Measurements from ENCODE around the gene SYNPO2.

The SYNPO2 gene

DNA sequence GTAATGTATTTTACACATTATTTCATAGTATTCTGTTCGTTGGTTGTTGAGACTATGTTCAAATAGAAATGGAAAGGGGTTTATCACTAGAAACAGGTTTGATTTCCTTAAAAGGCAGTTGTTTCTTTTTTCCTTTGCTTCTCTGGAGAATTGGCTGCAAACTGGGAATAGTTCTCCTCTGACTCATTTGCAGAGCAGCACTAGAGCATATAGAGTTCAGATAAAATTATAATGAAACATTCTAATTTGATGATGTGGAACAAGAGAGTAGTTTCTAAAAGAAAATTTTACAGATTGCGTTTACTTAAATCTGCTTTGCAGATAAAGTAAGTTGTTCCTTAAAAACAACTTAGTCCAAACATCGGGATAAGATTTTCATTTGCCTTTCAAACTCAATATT lies 29.7 kb downstream of the SYNPO2 start:
- no peaks in the 10 kb centered on the region for H3K27me3 ChIP-seq (ENCODE audit: insufficient read depth, low read length, poor library complexity, severe bottlenecking)
- no peaks in the 10 kb centered on the region for H4K20me1 ChIP-seq (ENCODE audit: insufficient read depth, low read length, poor library complexity, severe bottlenecking)
- H3F3A ChIP-seq (ENCODE audit: low read depth): no peaks in the 10 kb centered on the region
- H3K4me3 ChIP-seq (ENCODE audit: low read length, poor library complexity, severe bottlenecking): no peak overlapping the region
- no peaks in the 10 kb centered on the region for H3K9me3 ChIP-seq (ENCODE audit: insufficient read depth, low read depth, low read length)
- no peak overlapping the region for H3K9ac ChIP-seq (ENCODE audit: low read depth, low read length, poor library complexity, severe bottlenecking)
- no peaks in the 10 kb centered on the region for H3K4me1 ChIP-seq (ENCODE audit: insufficient read depth, low read length, poor library complexity, severe bottlenecking)
- H3K36me3 ChIP-seq (ENCODE audit: insufficient read depth, low read length): no peaks in the 10 kb centered on the region
- H3K9me2 ChIP-seq (replicated peaks; ENCODE audit: low read depth, low read length): no peaks in the 10 kb centered on the region
- no peaks in the 10 kb centered on the region for H3K79me2 ChIP-seq (ENCODE audit: insufficient read depth, low read length)
- no peak overlapping the region for H2AFZ ChIP-seq (ENCODE audit: low read length)
- H3K4me2 ChIP-seq (ENCODE audit: low read depth, low read length, poor library complexity, severe bottlenecking): no peak overlapping the region
- no peak for TF ChIP-seq EZH2phosphoT487 (IDR thresholded peaks at IDR 0.05; ENCODE audit: borderline replicate concordance)
- TF ChIP-seq, protein P1, sequence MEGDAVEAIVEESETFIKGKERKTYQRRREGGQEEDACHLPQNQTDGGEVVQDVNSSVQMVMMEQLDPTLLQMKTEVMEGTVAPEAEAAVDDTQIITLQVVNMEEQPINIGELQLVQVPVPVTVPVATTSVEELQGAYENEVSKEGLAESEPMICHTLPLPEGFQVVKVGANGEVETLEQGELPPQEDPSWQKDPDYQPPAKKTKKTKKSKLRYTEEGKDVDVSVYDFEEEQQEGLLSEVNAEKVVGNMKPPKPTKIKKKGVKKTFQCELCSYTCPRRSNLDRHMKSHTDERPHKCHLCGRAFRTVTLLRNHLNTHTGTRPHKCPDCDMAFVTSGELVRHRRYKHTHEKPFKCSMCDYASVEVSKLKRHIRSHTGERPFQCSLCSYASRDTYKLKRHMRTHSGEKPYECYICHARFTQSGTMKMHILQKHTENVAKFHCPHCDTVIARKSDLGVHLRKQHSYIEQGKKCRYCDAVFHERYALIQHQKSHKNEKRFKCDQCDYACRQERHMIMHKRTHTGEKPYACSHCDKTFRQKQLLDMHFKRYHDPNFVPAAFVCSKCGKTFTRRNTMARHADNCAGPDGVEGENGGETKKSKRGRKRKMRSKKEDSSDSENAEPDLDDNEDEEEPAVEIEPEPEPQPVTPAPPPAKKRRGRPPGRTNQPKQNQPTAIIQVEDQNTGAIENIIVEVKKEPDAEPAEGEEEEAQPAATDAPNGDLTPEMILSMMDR (conservative IDR thresholded peaks at IDR 0.05; ENCODE audit: low read length): no peak

DNA sequence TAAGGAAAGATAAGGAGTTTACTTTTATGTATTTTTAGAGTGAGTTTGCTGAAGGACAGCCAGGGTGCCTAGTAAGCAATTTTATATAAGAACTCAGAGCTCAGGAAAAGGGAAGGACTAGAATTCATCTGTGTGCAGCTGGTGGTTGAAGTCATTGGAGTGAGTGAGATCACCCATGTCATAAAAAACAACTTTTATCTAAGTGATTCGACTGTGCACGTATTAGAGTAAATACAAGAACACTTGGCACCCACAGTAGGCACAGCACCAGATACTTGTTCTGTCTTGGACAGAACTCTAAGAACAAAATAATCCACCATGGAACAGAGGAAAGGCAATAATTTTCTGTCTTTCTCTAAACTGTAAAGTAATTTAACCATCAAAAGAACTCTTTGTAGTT lies 31.6 kb downstream of the SYNPO2 start:
- H3K9ac ChIP-seq (ENCODE audit: low read depth, low read length, poor library complexity, severe bottlenecking): no peak overlapping the region
- no peaks in the 10 kb centered on the region for H4K20me1 ChIP-seq (ENCODE audit: insufficient read depth, low read length, poor library complexity, severe bottlenecking)
- no peaks in the 10 kb centered on the region for H3K79me2 ChIP-seq (ENCODE audit: insufficient read depth, low read length)
- no peaks in the 10 kb centered on the region for H3K9me3 ChIP-seq (ENCODE audit: insufficient read depth, low read depth, low read length)
- H3K9me2 ChIP-seq (replicated peaks; ENCODE audit: low read depth, low read length): no peaks in the 10 kb centered on the region
- H3K27me3 ChIP-seq (ENCODE audit: insufficient read depth, low read length, poor library complexity, severe bottlenecking): no peaks in the 10 kb centered on the region
- H3K4me3 ChIP-seq (ENCODE audit: low read length, poor library complexity, severe bottlenecking): no peak overlapping the region
- TF ChIP-seq EZH2phosphoT487 (IDR thresholded peaks at IDR 0.05; ENCODE audit: borderline replicate concordance): no peak
- TF ChIP-seq, protein P1 (conservative IDR thresholded peaks at IDR 0.05; ENCODE audit: low read length): no peak
- no peak overlapping the region for H2AFZ ChIP-seq (ENCODE audit: low read length)
- H3K4me2 ChIP-seq (ENCODE audit: low read depth, low read length, poor library complexity, severe bottlenecking): no peak overlapping the region
- H3F3A ChIP-seq (ENCODE audit: low read depth): no peaks in the 10 kb centered on the region
- H3K36me3 ChIP-seq (ENCODE audit: insufficient read depth, low read length): no peaks in the 10 kb centered on the region
- H3K4me1 ChIP-seq (ENCODE audit: insufficient read depth, low read length, poor library complexity, severe bottlenecking): no peaks in the 10 kb centered on the region

DNA sequence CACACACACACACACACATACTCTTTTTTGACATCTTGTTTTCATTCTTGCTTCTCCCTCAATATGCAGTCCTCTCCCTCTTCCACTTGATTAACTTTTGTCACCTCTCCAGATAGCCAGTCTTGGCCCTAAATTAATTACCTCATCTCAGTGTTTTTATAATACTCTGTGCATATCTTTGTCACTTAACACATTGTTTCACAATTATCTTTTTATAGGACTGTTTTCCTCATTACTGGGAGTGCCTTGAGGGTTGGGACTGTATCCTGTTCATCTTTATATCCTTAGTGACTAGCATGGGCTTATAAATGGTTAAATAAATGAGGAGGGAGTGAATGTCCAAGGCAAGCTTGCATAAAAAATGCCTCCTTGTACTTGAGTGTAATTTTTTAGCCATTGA lies 33.1 kb downstream of the SYNPO2 start:
- H4K20me1 ChIP-seq (ENCODE audit: insufficient read depth, low read length, poor library complexity, severe bottlenecking): no peaks in the 10 kb centered on the region

More for the DNA sequence above, 33.1 kb downstream of the SYNPO2 start:
- H3K4me3 ChIP-seq (ENCODE audit: low read length, poor library complexity, severe bottlenecking): no peak overlapping the region
- no peaks in the 10 kb centered on the region for H3F3A ChIP-seq (ENCODE audit: low read depth)
- no peak overlapping the region for H3K9ac ChIP-seq (ENCODE audit: low read depth, low read length, poor library complexity, severe bottlenecking)
- H3K9me3 ChIP-seq (ENCODE audit: insufficient read depth, low read depth, low read length): no peaks in the 10 kb centered on the region
- no peaks in the 10 kb centered on the region for H3K27me3 ChIP-seq (ENCODE audit: insufficient read depth, low read length, poor library complexity, severe bottlenecking)
- H3K4me1 ChIP-seq (ENCODE audit: insufficient read depth, low read length, poor library complexity, severe bottlenecking): no peaks in the 10 kb centered on the region
- H3K9me2 ChIP-seq (replicated peaks; ENCODE audit: low read depth, low read length): no peaks in the 10 kb centered on the region
- H3K4me2 ChIP-seq (ENCODE audit: low read depth, low read length, poor library complexity, severe bottlenecking): no peak overlapping the region
- TF ChIP-seq, protein P1 (conservative IDR thresholded peaks at IDR 0.05; ENCODE audit: low read length): no peak
- H3K36me3 ChIP-seq (ENCODE audit: insufficient read depth, low read length): no peaks in the 10 kb centered on the region
- H3K79me2 ChIP-seq (ENCODE audit: insufficient read depth, low read length): no peaks in the 10 kb centered on the region
- H2AFZ ChIP-seq (ENCODE audit: low read length): no peak overlapping the region

Measured in Loucy (cell line).